GM21515 (cell line): ENCODE results near the gene DLX6.

Source experiments
- ATAC-seq: cut with Tn5 transposase; IDR thresholded peaks from one replicate; pipeline ENCODE4 v1.9.1; 2021; ENCODE audit not compliant: unreplicated experiment

Gene DLX6

GRCh38 chr7:97005183-97006054 is at the start of gene DLX6:
DLX6 (plus strand) TSS chr7:97005553; CDS start chr7:97005978, 425 bp downstream.
- ATAC-seq, result no peak

DNA sequence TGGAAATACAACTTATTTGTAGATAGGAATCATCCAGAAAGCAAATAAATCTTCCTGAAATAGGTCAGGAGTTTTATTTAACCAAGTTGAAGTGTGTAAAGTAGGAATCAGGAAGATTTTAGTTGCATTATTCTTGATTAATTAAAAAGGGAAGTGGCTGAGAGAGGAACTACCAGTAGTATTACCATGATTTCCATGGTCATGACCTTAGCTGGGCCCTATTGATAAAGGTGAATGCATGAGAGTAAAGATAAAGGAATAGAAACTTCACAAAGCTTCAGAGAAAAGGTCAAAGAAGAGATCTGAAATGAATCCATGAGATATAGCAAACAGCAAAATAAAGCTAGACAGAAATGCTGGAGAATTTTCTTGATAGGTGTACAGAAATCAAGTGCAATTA is 46.2 kb upstream of the DLX6 start:
- ATAC-seq, result no peak

GRCh38 chr7:96962221-96962885 is 43.0 kb upstream of the DLX6 start:
- no peak for ATAC-seq

DNA sequence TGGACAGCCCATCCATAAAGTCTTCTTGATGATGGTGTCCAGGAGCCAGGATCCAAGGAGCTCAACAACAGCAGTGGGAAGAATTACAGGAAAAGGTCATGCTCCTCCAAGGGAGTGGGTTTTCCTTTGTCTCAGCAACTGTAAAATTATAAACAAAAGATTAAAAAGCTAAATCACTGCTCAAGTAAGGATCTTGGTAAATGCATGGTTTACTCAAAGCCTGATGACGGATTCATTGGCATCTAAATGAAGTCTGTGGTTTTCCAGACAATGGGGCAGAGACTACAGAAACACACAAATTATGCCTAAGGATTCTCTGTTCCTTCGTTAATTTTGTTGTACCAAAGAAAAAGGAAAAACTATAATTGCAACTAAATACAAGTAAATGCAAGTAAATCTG is 36.4 kb upstream of the DLX6 start:
- ATAC-seq, result no peak

DNA sequence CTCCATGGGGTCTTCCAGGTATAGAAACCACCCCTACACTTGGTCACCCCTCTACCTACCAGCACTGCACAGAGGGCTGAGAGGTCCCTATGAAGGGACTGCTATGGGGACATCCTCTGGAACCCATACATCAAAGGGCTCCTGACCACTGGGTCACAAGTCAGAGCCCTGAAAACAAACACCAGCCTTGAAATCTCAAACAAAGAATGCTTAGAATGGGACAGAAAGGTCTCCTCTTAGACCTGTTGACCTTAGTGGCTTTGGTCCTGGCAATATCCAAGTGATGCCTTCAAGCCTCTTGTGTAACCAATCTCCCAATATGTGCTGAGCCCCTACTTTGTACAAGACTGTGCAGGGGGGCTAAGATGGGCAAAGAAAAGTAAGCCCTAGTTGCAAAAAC is 34.6 kb upstream of the DLX6 start:
- ATAC-seq, result no peak

- ATAC-seq, result no peak
These were observed 31.4 kb upstream of the DLX6 start for GRCh38 chr7:96973986-96974385.

GRCh38 chr7:96976106-96976505 is 29.2 kb upstream of the DLX6 start:
- ATAC-seq, result no peak

- ATAC-seq, result no peak
These were observed 27.9 kb upstream of the DLX6 start for GRCh38 chr7:96977445-96977844.

DNA sequence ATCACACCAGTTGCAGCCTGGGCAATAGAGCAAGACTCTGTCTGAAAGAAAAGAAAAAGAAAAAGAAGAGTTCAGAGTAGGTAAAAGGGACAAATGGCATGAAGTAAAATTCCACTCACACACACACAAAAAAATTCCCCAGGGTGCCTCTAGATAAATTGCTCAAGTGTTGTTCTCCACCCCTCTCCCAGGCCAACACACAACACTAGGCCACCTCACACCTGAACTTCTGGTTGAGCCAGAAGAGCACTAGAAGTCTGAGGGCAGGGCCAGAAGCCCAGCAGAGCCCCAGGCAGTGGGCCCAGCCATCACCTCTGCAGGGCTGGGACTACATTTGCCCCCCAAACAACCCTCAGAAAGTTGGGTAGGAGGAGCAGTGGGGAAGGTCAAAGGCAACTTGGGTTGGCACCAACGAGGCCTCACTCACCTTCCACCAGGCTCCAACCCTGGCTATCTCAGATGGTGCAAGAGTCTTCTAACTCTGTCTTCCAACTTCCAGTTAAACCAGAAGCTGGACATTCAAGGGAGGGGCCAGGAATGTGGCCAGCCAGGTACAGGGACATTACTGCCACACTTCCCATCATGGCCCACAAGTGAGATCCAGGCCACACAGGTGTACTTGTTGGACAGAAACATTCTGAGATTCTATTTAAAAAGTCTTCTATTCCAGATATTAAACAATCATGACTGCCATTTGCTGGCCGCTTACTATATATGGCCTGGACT is 25.6 kb upstream of the DLX6 start:
- no peak for ATAC-seq

GRCh38 chr7:96982586-96982985 is 22.8 kb upstream of the DLX6 start:
- no peak for ATAC-seq

GRCh38 chr7:96985992-96986391 is 19.4 kb upstream of the DLX6 start:
- ATAC-seq, result no peak

GRCh38 chr7:96986901-96987300 is 18.5 kb upstream of the DLX6 start:
- ATAC-seq, result no peak

DNA sequence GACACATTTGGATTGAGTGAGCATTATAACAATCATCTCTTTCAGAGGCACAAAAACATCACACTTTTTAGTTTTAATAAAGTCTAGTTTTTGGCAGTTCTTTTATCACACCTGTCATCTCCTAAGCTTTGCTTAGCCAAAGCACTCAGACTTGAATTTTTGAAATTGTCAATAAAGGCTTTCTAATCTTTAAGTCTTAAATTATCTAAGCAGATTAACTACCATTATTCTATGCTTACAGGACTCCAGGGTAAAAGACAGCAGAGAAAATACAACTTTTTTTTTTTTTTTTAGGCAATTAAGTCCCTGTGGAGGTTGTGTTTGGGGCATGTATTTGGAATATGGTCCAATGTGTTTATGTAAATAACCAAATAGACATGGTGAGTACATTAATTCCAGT is 17.6 kb upstream of the DLX6 start:
- ATAC-seq, result no peak

GRCh38 chr7:96989241-96989858 is 16.0 kb upstream of the DLX6 start:
- ATAC-seq, result no peak

GRCh38 chr7:96989859-96990317 is 15.5 kb upstream of the DLX6 start:
- ATAC-seq, result no peak

- no peak for ATAC-seq
These were observed 13.7 kb upstream of the DLX6 start for GRCh38 chr7:96991546-96992191.

DNA sequence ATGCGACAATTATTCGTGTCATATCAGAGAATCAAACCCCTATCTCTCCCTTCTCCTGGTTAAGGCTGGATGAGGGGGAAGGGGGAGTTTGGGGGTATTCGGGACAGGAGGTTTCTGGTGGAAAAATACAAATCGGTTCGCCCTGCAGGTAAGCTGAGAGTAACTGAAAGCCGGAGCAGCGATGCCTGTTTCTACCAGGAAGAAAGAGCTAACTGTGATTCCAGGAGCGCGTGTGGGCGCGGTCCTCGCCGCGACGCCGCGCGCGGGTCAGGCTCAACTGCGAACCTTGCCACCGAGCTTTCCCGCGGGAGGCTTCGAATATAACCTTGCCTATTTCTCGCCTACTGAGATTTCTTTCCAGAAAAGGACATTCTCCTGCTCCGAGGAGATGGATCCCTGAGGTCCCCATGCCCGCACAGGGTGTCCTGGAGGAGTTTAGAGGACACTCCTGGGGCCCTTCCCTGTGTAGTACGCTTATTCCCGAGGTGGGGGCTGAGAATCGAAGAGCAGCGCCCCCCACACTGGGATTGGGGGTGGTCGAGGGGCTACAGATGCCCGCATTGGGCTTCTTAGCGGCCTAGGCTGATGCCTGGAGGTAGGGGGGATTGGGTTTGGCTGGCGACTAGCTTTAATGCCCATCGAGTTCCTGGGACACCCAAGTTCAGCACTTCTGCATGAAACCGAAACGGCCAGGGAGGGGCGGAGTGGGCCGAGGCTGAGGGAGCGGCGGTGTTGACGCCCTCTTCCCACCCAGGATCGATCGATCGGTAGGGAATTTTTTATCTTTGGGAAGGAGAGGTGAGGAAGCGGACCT is 13.0 kb upstream of the DLX6 start:
- no peak for ATAC-seq

- ATAC-seq, result no peak
These were observed 12.1 kb upstream of the DLX6 start for GRCh38 chr7:96993094-96993865.

- no peak for ATAC-seq
These were observed 11.4 kb upstream of the DLX6 start for GRCh38 chr7:96993980-96994379.
